ENCODE measurements around the gene AKIRIN1. TPM values are rescaled to one million over a fixed set of nuclear protein-coding genes. Genes with fewer than 3 reads are reported as not detected.
"Not testable (repeated sequence)": the region's sequence is repeated elsewhere in the genome, so short reads cannot be mapped to it uniquely, and the experiment has no call there.

Gene AKIRIN1
- total RNA-seq, 1 experiment from 2014 or later: 68.4 TPM

GRCh38 chr1:39003794-39004193 lies 12.7 kb downstream of the AKIRIN1 start:
- Histone ChIP-seq H3K36me3 (ENCODE audit: control insufficient read depth, insufficient read depth, low read length) (0 out of 2 replicates have a peak, but pooled peaks cover 1% of the 10 kb centered on the region), H3K4me3 (ENCODE audit: low read depth, low read length) (no peak overlapping the region), H3K27me3 (replicated peaks; ENCODE audit: control insufficient read depth, insufficient read depth, low read length) (no peaks in the 10 kb centered on the region), H3K4me1 (no peaks in the 10 kb centered on the region), H3K9me3 (no peaks in the 10 kb centered on the region)
- H3K4me1 Mint-ChIP-seq (ENCODE audit: low read depth, unreplicated experiment): no peaks in the 10 kb centered on the region
- no TSS peak for BruUV-seq (replicated peaks)
- H3K27ac Mint-ChIP-seq (ENCODE audit: unreplicated experiment): no peak overlapping the region
- POLR2A ChIA-PET: no interaction called here
- peaks cover 89% of the 10 kb centered on the region for H3K36me3 Mint-ChIP-seq (ENCODE audit: insufficient read depth, unreplicated experiment)
- DNase-seq: no peak
- intact Hi-C loops (cut with micrococcal nuclease; ENCODE audit: unreplicated experiment): no loop called here
- TF ChIP-seq, protein P1, sequence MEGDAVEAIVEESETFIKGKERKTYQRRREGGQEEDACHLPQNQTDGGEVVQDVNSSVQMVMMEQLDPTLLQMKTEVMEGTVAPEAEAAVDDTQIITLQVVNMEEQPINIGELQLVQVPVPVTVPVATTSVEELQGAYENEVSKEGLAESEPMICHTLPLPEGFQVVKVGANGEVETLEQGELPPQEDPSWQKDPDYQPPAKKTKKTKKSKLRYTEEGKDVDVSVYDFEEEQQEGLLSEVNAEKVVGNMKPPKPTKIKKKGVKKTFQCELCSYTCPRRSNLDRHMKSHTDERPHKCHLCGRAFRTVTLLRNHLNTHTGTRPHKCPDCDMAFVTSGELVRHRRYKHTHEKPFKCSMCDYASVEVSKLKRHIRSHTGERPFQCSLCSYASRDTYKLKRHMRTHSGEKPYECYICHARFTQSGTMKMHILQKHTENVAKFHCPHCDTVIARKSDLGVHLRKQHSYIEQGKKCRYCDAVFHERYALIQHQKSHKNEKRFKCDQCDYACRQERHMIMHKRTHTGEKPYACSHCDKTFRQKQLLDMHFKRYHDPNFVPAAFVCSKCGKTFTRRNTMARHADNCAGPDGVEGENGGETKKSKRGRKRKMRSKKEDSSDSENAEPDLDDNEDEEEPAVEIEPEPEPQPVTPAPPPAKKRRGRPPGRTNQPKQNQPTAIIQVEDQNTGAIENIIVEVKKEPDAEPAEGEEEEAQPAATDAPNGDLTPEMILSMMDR (IDR thresholded peaks at IDR 0.05; ENCODE audit: insufficient read depth in 1 of 2, low read depth in 1 of 2, low read length in 1 of 2, severe bottlenecking in 1 of 2, unreplicated experiment in 1 of 2): no peak
- H3K27me3 Mint-ChIP-seq (ENCODE audit: insufficient read depth, unreplicated experiment): no peaks in the 10 kb centered on the region
- no peak overlapping the region for H3K4me3 Mint-ChIP-seq (ENCODE audit: unreplicated experiment)
- CTCF ChIA-PET: no interaction called here
- no peaks in the 10 kb centered on the region for H3K9me3 Mint-ChIP-seq (ENCODE audit: unreplicated experiment)

GRCh38 chr1:39006287-39006686 lies 15.2 kb downstream of the AKIRIN1 start:
- Mint-ChIP-seq H3K27ac (ENCODE audit: unreplicated experiment) (no peak overlapping the region), H3K4me1 (ENCODE audit: low read depth, unreplicated experiment) (no peaks in the 10 kb centered on the region), H3K4me3 (ENCODE audit: unreplicated experiment) (no peak overlapping the region), H3K36me3 (ENCODE audit: insufficient read depth, unreplicated experiment) (peaks cover 83% of the 10 kb centered on the region), H3K9me3 (ENCODE audit: unreplicated experiment) (no peaks in the 10 kb centered on the region), H3K27me3 (ENCODE audit: insufficient read depth, unreplicated experiment) (no peaks in the 10 kb centered on the region)
- no peaks in the 10 kb centered on the region for H3K27me3 ChIP-seq (replicated peaks; ENCODE audit: control insufficient read depth, insufficient read depth, low read length)
- TF ChIP-seq, protein P1 (IDR thresholded peaks at IDR 0.05; ENCODE audit: insufficient read depth in 1 of 2, low read depth in 1 of 2, low read length in 1 of 2, severe bottlenecking in 1 of 2, unreplicated experiment in 1 of 2): no peak
- no TSS peak for BruUV-seq (replicated peaks)
- no peaks in the 10 kb centered on the region for H3K9me3 ChIP-seq
- H3K4me3 ChIP-seq (ENCODE audit: low read depth, low read length): no peak overlapping the region
- intact Hi-C loops (cut with micrococcal nuclease; ENCODE audit: unreplicated experiment): no loop called here
- ChIA-PET CTCF (interaction anchor here (0.7 to 1.2 kb wide), 2 partner anchors 86 to 1492 kb away, joined by 3 to 4 read pairs; partner anchors contain the start of gene MEAF6), POLR2A (interaction anchor here (1.4 kb wide), 1 partner anchor 20 kb away, joined by 4 read pairs; the partner anchor contains the start of gene NDUFS5)
- H3K36me3 ChIP-seq (ENCODE audit: control insufficient read depth, insufficient read depth, low read length): peaks cover 1% of the 10 kb centered on the region; the same call in 1 of the 2 replicates
- H3K4me1 ChIP-seq: no peaks in the 10 kb centered on the region
- DNase-seq: no peak

DNA sequence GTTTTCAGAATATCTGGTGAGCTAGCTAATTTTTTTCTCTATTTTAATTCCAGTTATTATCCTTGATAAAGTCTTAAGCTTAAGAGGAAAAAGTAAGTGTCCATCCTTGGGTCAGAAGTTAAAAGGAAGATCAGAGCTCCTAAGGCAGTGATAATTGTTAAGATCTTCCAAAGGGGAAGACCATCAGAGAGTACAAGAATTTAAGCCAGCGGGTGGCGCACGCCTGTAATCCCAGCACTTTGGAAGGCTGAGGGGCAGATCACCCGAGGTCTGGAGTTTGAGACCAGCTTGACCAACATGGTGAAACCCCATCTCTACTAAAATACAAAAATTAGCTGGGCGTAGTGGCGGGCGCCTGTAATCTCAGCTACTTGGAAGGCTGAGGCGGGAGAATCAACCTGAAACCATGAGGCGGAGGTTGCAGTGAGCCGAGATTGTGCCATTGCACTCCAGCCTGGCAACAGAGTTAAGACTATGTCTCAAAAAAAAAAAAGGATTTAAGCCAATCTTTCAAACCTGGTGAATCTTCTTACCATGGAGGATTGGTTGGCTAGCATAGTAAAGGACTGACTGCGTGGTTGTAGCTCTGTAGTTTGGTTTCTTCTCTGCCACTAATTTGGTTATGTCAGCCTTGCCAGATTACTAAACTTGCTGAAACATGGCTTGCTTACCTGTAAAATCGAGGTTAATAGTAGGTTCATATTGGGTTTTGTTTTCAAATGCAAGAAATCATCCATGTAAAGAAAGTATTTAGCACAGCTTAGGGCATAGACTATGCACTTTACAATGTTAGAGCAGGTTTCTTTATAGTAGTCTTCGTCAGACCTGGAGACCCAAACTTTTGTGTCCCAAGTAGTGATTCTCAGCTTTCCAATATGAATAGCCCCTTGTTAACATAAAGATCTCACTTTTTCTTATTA lies 15.9 kb downstream of the AKIRIN1 start:
- no peak overlapping the region for H3K4me3 Mint-ChIP-seq (ENCODE audit: unreplicated experiment)
- Histone ChIP-seq H3K36me3 (ENCODE audit: control insufficient read depth, insufficient read depth, low read length) (no peaks in the 10 kb centered on the region; the same call in 1 of the 2 replicates), H3K27me3 (replicated peaks; ENCODE audit: control insufficient read depth, insufficient read depth, low read length) (no peaks in the 10 kb centered on the region), H3K4me3 (ENCODE audit: low read depth, low read length) (no peak overlapping the region), H3K4me1 (no peaks in the 10 kb centered on the region), H3K9me3 (no peaks in the 10 kb centered on the region)
- CTCF ChIA-PET: interaction anchor here (0.7 to 1.2 kb wide), 2 partner anchors 85 to 1492 kb away, joined by 3 to 4 read pairs; partner anchors contain the start of gene MEAF6
- H3K4me1 Mint-ChIP-seq (ENCODE audit: low read depth, unreplicated experiment): no peaks in the 10 kb centered on the region
- POLR2A ChIA-PET: interaction anchor here (1.4 kb wide), 1 partner anchor 19 kb away, joined by 4 read pairs; the partner anchor contains the start of gene NDUFS5
- intact Hi-C loops (cut with micrococcal nuclease; ENCODE audit: unreplicated experiment): no loop called here
- peaks cover 76% of the 10 kb centered on the region for H3K36me3 Mint-ChIP-seq (ENCODE audit: insufficient read depth, unreplicated experiment)
- DNase-seq: no peak
- TF ChIP-seq, protein P1 (IDR thresholded peaks at IDR 0.05; ENCODE audit: insufficient read depth in 1 of 2, low read depth in 1 of 2, low read length in 1 of 2, severe bottlenecking in 1 of 2, unreplicated experiment in 1 of 2): no peak
- BruUV-seq (replicated peaks): no TSS peak
- no peaks in the 10 kb centered on the region for H3K27me3 Mint-ChIP-seq (ENCODE audit: insufficient read depth, unreplicated experiment)
- no peaks in the 10 kb centered on the region for H3K9me3 Mint-ChIP-seq (ENCODE audit: unreplicated experiment)
- no peak overlapping the region for H3K27ac Mint-ChIP-seq (ENCODE audit: unreplicated experiment)

DNA sequence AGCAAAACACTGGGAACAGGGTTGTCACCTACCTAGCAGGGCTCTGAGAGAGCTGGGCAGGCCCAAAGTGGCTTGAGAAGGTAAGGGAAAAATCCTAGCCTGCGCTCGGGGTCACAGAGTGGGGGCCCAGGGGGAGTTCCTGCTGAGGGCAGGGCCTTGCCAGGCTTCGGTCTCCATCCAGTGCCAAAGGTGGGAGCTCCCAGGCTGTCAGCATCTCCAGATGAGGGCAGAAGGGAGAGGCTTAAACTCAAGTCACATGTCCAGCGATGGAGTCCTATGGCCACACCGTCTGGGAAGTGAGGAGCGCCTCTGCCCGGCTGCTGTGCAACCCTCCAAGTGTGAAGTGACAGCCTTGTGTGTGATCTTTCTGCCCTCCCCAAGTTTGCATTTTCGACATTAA lies 23.9 kb downstream of the AKIRIN1 start:
- DNase-seq; H3K27me3 ChIP-seq (replicated peaks; ENCODE audit: control insufficient read depth, insufficient read depth, low read length); H3K9me3 ChIP-seq; H3K36me3 ChIP-seq (ENCODE audit: control insufficient read depth, insufficient read depth, low read length); H3K4me3 ChIP-seq (ENCODE audit: low read depth, low read length); H3K9me3 Mint-ChIP-seq (ENCODE audit: unreplicated experiment); H3K4me1 Mint-ChIP-seq (ENCODE audit: low read depth, unreplicated experiment); H3K4me3 Mint-ChIP-seq (ENCODE audit: unreplicated experiment); BruUV-seq (replicated peaks); CTCF ChIA-PET; H3K4me1 ChIP-seq; H3K27ac Mint-ChIP-seq (ENCODE audit: unreplicated experiment); H3K27me3 Mint-ChIP-seq (ENCODE audit: insufficient read depth, unreplicated experiment); intact Hi-C loops (cut with micrococcal nuclease; ENCODE audit: unreplicated experiment): not testable (repeated sequence)
- POLR2A ChIA-PET: interaction anchor here (0.6 kb wide), 1 partner anchor 11 kb away, joined by 3 read pairs; the partner anchor contains the start of gene NDUFS5
- H3K36me3 Mint-ChIP-seq (ENCODE audit: insufficient read depth, unreplicated experiment): peaks cover 15% of the 10 kb centered on the region
